ENCODE results near the gene KCNJ11.

KCNJ11 gene

DNA sequence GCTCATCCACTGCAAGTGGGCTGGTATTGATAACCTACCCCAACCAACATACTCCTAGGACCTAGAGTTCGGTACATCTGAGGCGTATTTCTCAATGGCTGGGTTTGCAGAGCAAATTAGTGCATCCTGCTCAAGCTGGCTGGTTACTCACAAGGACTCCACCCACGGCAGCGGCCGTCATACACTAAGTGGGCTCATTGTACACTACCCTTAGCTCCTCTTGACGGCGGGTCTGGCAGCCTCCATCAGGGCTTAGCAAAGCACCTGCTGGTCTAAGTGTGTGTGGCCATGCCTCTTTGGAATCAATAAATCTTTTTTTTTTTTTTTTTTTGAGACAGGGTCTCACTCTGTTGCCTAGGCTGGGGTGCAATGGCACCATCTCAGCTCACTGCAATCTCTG lies 20.2 kb upstream of the KCNJ11 start:
- DNase-seq (ENCODE audit: low spot score): no peak

DNA sequence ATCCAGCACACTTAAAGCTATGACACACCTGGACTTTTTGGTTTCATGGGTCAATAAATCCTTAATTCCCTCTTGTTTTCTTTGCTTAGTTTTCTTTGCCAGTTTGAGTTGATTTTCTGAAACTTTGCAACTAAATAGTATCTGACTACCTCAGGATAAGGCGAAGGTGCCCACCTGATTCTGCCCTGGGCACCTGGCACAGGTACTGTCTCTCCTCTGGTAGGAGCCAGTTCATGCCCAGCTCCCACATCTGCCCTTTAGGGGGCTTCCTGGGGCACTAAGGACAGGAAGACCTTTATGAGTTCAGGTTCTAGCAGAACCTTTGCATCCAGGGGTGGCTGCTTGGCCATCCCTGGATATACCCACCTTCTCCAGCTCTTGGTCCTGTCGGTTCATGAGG lies 19.6 kb upstream of the KCNJ11 start:
- DNase-seq (ENCODE audit: low spot score): no peak

DNA sequence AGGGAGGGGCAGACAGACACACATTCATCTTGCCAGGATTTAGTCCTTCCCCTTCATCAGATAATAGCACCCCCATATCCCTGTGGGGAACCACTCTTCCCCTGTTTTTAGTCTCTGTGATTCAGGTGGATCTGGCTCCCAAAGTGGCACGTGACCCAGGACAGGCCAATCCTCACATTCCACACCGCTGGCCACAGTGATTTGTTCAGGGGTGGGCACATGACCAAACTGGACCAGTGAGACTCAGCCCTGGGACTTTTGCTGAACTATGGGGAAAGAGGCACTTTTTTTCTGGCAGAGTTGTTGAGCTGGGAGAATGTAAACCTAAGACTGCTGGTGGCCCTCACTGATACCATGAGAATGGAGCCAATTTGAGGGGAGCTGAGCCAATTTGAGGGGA lies 19.1 kb upstream of the KCNJ11 start:
- DNase-seq (ENCODE audit: low spot score): no peak

- DNase-seq (ENCODE audit: low spot score): no peak
Observed at GRCh38 chr11:17406818-17407149, 18.3 kb upstream of the KCNJ11 start.

DNA sequence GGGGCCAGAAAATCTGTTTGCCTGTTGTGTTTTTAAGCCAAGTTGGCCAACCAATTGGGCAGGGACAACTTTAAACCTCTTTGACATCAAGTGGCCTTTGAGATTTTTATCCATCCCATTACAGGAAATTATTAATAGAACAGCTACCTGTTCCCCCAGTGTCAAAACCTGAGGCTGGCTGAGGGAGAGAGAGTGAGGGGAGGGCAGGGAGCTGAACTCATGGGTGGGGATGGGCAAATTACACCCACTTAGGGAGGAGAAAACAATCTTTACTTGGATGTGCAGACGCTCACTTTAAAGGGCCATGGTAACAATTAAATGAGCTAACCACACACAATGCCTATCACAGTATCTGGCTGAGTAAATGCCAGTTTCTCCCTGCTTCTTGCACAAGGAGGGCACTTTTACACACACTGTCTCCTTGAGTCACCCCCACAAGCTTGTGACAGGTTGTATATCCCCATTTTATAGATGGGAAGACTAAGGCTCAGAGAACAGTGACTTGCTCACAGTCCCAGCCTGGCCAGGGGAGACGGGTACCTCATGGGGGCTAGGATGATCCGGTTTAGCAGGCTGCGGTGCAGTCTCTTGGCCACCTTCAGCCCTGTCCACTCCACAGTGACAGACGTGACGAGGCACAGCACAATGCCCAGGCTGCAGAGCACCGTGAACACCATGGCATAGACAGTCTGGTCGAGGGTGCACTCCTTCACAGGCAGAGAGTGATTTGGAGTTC lies 17.8 kb upstream of the KCNJ11 start:
- no peak for DNase-seq (ENCODE audit: low spot score)

- no peak for DNase-seq (ENCODE audit: low spot score)
Observed at GRCh38 chr11:17405232-17406005, 17.0 kb upstream of the KCNJ11 start.

DNA sequence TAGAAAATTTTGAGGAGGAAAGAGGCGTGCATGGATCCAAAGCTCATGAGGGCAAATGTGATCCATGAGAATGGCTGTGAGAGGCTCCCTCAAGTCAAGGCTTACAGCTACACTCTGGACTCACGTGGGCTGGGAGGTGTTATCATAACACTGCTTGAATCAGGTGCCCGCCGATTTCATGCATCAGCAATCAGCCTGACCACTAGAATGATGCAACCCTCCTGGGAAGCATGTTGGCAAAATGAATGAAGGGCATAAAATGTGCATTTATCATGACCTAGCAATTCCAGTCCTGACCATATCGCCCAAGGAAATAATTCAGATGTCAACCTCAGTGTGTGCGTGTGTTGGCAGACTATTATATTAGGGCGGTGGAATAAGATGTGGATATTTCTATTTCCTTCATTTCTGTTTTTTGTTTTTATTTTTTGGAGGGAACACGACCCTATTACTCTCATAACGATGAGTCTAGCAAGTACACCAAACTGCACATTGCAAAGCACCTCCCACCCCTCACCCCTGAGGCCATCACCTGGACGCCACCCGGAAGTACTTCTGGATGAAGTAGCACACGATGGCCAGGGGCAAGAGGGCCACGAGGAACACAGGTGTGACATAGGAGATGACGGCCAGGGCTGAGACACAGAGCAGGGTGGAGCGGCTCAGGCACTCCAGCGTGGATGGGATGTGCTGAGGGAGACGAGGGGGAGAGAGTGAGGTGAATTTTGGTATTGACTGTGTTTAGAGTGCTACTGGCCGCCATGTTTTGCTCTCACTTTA lies 15.7 kb upstream of the KCNJ11 start:
- DNase-seq (ENCODE audit: low spot score): no peak

DNA sequence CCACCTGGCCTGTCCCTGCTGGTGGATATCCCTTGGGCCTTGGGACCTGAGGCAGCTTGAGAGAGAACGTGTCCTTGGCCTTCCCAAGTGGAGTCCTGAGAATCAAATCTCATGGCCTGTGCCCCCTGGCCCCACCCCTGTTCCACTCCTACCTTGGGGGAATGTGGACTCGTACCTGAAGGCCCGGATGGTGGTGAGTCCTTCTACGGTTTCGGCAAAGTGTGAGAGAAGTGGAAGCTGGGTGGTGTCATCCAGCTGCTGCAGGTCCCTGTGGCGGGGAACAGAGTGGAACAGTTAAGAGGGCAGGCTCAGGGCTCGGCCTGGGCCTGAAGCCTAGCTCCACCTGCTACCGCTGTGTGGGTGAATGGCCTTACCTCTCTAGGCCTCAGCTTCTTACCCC lies 14.0 kb upstream of the KCNJ11 start:
- no peak for DNase-seq (ENCODE audit: low spot score)

- no peak for DNase-seq (ENCODE audit: low spot score)
Observed at GRCh38 chr11:17401841-17402240, 13.4 kb upstream of the KCNJ11 start.

DNA sequence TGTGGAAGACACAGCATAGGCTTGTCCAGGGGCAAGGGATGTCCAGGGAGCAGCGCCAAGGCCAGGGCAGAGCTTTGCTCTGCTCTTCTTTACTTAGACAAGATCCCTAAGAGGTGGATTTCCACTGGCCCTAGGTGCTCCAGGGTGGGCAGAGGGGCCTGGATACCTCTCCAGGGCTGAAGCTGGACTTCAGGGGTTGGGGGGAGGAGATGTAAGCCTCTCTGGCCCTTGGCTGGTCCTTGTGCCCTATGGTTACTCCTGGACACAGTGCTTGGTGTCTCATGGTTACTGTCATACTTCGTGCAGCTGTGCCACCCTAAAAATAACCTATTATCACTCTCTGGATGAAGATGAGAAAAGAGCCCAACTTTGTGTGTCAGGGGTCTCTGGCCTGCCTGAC lies 12.9 kb upstream of the KCNJ11 start:
- DNase-seq (ENCODE audit: low spot score): no peak

DNA sequence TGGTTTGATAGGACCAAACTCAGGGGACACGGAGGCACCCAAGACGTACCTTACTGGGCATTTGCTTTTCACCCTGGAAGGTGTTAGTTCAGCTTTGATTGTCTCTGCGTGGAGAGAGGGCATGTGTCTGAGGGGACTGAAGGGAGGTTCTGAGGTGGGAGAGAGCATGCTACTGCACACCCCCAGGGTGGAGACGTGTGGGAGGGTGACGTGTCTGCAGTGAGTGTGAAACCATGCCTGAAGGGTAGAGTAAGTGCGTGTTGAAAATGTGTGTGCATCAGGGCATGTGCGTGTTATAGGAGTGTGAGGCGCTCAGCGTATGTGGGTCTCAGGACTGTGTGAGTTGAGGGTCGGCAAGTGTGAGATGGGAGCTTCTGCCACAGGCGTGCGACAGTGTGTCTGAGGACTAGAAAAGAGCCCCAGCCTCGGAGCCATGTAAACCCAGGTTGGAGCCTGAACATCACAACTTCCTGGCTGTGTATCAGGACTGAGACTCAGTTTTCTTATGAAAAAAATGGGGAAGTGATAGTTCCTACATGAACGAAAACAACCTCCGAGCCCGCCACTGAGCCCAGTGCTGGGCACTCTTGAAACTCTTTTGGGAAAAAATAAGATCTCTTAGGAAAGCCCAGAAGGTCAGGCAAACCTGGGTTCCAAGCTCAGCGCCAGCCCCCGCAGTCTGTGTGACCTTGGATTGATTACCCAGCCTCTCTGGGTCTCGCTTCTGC lies 11.8 kb upstream of the KCNJ11 start:
- no peak for DNase-seq (ENCODE audit: low spot score)

GRCh38 chr11:17399236-17399635 lies 10.8 kb upstream of the KCNJ11 start:
- DNase-seq (ENCODE audit: low spot score): no peak

DNA sequence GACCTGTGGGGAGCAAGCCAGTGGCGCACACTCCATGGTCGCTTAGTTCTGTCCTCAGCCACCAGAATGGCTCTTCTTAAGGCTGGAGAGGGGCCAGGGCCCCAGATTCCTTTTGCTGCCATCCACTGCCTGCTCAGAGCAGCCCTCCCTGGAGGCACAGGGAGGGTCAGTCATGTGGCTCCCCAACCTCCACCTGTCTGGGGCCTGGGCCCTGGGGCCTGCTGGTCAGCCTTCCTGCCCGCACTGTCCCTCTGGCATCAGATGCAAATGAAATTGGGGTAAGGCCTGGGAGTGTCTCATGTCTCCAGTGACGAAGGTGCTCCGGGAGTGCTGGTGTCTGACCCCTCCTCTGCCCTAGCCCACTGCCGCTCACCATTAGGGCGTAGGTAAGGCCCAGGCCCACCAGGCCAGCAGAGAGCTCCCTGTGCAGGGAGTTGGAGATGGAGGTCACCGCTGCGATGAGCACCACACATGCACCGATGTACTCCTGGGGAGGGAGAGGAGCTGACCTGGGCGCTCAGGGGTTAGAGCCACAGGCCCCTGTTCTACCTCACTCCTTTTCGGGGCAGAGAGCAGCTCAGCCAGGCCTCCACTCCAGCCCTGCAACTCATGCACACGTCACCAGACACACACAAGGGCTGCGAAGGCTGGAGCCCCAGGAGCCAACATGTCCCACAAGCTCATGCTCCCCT lies 9.0 kb upstream of the KCNJ11 start:
- DNase-seq (ENCODE audit: low spot score): no peak

DNA sequence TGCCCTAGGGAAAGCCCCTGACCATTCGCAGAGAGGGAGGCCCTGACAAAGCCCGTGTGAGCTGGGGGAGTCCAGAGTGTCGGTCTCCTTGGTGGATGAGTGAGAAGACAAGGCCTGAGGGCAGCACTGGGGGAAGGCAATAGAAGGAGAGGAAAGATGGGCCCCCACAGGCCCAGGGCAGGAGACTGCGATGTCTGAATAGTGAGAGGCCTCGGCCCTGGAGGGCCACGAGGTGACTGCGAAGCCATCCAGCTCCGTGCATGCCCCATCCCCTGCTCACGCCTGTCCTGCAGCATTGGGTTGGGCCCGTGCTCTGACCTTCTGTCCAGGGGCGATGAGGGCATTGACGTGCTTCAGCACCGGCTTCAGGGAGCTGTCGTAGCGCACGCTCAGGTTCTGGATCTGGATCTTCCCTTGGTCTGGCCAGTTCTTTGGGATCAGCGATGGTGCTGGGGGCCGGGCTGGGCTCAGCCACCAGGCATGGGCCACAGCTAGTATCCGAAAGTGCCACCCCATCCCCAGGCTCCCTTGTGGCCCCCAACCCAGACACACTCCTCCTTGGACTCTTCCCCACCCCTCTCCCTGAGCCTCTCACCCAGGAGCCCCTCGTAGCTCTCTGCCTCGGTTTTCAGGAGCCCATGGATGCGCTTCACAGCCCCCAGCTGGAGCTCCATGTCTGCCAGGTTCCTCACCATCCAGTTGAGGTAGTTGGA lies 8.3 kb upstream of the KCNJ11 start:
- DNase-seq (ENCODE audit: low spot score): no peak

DNA sequence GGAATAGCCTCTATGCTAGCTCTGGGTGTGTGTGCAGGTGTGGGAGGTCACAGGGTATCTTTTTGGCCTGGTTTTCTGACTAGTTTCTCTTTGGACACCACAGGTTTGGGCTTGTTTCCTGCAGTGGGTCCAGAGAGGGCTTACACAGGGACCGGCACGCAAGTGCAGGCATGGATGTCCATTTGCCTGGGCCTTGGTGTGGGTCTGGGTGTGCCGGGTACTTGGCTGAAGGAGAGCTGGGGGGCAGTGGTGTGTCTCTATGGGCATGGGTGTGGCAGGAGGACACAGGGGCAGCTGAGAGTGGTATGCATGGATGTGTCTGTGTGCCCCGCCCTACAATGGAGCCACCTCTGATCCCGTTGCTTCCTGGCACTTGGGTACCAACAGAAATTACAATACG lies 7.5 kb upstream of the KCNJ11 start:
- no peak for DNase-seq (ENCODE audit: low spot score)

GRCh38 chr11:17395554-17395961 lies 7.1 kb upstream of the KCNJ11 start:
- DNase-seq (ENCODE audit: low spot score): no peak

DNA sequence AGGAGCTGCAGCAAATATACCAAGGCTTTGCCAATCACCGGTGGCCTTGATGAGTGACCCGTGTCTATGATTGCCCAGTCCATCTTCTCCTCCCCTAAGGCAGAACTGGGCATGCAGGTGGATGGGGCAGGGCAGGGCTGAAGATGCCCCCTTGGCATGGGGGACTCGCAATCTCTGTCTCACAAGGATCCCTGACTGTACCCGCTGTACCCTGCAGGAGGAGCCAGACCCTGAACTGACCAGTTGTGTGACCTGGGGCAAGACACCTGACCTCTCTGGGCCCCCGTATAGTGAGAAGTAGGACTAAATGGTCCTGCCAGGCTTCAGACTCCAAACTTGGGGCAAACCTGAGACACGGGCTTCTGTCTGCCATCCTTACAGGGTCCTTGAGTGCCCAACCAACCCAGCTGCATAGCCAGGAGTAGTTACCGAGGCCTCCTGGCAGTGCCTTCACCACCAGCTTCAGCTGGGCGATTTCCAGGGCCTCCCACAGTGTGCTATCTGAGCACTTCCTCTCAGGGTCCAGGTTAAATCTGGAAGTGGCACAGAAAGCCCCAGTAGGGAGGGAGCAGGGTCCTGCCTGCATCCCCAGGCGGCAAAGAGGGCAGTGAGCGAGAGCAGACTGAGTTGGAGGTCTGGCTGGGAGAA lies 6.4 kb upstream of the KCNJ11 start:
- DNase-seq (ENCODE audit: low spot score): no peak

- DNase-seq (ENCODE audit: low spot score): no peak
Observed at GRCh38 chr11:17393472-17393871, 5.0 kb upstream of the KCNJ11 start.

- DNase-seq (ENCODE audit: low spot score): no peak
Observed at GRCh38 chr11:17392872-17393271, 4.4 kb upstream of the KCNJ11 start.

DNA sequence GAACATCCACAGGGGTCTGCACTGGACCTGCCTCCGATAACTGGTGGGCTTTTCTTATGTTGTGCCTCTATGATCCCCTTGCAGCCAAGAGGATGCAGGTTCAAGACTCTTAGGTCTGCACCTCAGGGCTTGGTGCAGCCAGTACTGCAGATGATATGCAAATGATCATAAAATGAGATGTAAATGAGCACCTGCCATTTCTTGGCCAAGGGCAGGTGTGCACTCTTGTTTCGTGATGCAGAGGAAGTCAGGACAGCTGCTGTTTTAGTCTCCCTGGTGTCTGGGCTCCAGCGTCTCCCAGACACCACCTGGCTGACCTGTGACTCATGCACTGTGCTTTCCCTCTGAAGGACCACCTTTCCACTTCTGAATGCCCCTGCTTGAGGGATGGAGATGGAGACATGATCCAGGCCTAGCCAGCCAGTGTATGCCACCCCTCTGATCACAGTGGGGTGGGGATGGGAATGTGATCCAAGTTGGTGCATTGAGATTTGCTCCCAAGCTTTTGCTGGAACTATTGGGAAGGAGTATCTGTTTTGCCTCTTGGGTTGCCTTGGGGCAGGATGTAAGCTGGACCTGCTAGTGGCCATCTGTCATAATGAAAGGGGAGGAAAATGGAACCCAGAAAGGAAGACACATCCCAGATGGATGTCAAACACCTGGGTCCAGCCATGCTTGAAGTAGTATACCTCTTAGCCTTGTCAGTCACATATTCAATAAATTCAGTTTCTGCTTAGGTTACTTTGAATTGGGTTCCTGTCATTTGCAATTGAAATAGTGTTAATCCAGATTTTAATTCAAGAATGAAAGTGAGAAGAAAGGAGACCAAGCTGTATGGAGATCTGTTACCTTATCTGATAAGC lies 3.3 kb upstream of the KCNJ11 start:
- DNase-seq (ENCODE audit: low spot score): no peak
